ENCODE results near the gene PPP1R11. TPM values are rescaled to one million over a fixed set of nuclear protein-coding genes. Genes with fewer than 3 reads are reported as not detected.
A peak's percentile ranks its signal among the peaks of the same experiment; 100 is the strongest.

Gene PPP1R11
- total RNA-seq, 1 donor from 2014 or later = 19.6 TPM

DNA sequence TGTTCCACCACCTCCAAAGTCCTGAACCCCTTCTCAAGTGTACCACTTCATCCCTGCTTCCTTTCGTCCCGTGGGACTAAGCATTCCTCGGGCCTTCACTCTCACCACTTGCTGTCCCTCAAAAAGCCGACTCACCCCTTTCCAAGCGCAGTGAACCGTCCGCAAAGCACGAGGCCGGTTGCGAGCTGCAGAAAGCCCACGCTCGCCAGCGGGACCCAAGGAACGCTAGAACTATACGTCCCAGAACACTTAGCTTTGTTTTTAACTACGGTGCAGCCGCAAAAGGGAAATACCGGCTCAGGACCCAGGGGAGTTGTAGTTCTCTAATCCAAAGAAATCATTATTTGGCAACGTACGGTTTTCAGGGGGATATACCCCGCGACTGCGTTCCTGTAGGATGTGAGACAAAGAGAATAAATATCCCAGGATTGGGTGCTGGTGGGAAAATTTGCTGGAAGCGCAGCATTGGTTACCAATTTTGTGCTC, 6.3 kb upstream of the PPP1R11 start:
- DNase-seq (ENCODE audit: extremely low spot score in 2 of 2) = no peak
- Histone ChIP-seq H3K27ac (peak overlapping the region; percentile 91), H3K9me3 (no peaks in the 10 kb centered on the region), H3K4me1 (peaks cover 26% of the 10 kb centered on the region), H3K36me3 (peaks cover 0 to 9% of the 10 kb centered on the region in 2 donors), H3K27me3 (no peaks in the 10 kb centered on the region), H3K4me3 (peak overlapping the region; percentile 81)
- intact Hi-C loops (cut with DNase I) = no loop called here
- no peak for TF ChIP-seq POLR2AphosphoS5 (IDR thresholded peaks at IDR 0.05; ENCODE audit: insufficient read depth in 1 of 2, low read depth in 1 of 2)
- no peak for TF ChIP-seq POLR2A (IDR thresholded peaks at IDR 0.05)
- TF ChIP-seq, protein P1, sequence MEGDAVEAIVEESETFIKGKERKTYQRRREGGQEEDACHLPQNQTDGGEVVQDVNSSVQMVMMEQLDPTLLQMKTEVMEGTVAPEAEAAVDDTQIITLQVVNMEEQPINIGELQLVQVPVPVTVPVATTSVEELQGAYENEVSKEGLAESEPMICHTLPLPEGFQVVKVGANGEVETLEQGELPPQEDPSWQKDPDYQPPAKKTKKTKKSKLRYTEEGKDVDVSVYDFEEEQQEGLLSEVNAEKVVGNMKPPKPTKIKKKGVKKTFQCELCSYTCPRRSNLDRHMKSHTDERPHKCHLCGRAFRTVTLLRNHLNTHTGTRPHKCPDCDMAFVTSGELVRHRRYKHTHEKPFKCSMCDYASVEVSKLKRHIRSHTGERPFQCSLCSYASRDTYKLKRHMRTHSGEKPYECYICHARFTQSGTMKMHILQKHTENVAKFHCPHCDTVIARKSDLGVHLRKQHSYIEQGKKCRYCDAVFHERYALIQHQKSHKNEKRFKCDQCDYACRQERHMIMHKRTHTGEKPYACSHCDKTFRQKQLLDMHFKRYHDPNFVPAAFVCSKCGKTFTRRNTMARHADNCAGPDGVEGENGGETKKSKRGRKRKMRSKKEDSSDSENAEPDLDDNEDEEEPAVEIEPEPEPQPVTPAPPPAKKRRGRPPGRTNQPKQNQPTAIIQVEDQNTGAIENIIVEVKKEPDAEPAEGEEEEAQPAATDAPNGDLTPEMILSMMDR (IDR thresholded peaks at IDR 0.05) = no peak

DNA sequence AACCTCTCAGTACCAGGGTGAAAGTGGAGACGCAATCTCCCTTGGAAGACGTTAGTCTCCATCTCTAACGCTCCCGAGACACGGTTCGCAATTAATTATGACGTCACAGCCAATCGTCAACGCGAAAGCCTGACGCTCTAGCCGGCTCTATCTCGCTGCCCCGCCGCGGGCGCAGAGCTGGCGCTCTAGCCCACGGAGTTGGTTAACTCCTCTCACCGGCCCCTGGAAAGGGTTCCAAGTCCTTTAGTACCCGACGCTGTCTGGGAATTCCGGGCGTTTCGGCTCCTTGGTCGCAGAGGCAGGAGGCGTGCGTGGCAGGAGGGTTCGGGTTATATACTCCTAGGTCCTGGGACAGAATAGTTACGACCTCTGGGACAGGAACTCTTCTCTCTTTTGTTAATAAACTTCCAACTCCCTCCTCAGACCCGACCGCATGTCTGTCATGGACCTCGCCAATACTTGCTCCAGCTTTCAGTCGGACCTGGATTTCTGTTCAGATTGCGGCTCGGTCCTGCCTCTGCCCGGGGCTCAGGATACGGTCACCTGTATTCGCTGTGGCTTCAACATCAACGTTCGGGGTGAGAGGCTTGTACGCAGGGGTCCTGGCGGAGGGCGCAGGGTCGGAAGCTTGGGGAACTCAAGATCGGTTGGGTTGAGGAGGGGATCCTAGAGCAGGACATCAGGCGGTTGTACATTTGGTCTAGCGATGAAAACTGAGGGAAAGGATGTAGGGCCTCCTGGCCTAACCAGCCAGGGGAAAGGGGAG, 5.7 kb upstream of the PPP1R11 start, which contains the start of gene POLR1H:
Gene POLR1H, plus strand, starts transcription at position 174 of the 766 bp plus-strand sequence. Its CDS starts 260 bp downstream, at position 434.
- peak in 1 of 2 donors; percentile 94 for DNase-seq (ENCODE audit: extremely low spot score in 2 of 2)
- H3K36me3 ChIP-seq = peaks cover 0 to 9% of the 10 kb centered on the region in 2 donors
- peak within 1 kb of the TSS; percentile 81 for H3K4me3 ChIP-seq
- H3K4me1 ChIP-seq = peaks cover 33% of the 10 kb centered on the region
- peak within 1 kb of the TSS; percentile 91 for H3K27ac ChIP-seq
- no peaks in the 10 kb centered on the region for H3K9me3 ChIP-seq
- H3K27me3 ChIP-seq = no peaks in the 10 kb centered on the region
- intact Hi-C loops (cut with DNase I) = no loop called here
- peak in 1 of 2 donors; percentile 73 for TF ChIP-seq POLR2A (IDR thresholded peaks at IDR 0.05)
- TF ChIP-seq, protein P1 (IDR thresholded peaks at IDR 0.05) = no peak
- peak; percentile 87 to 97 for TF ChIP-seq POLR2AphosphoS5 (IDR thresholded peaks at IDR 0.05; ENCODE audit: insufficient read depth in 1 of 2, low read depth in 1 of 2)

DNA sequence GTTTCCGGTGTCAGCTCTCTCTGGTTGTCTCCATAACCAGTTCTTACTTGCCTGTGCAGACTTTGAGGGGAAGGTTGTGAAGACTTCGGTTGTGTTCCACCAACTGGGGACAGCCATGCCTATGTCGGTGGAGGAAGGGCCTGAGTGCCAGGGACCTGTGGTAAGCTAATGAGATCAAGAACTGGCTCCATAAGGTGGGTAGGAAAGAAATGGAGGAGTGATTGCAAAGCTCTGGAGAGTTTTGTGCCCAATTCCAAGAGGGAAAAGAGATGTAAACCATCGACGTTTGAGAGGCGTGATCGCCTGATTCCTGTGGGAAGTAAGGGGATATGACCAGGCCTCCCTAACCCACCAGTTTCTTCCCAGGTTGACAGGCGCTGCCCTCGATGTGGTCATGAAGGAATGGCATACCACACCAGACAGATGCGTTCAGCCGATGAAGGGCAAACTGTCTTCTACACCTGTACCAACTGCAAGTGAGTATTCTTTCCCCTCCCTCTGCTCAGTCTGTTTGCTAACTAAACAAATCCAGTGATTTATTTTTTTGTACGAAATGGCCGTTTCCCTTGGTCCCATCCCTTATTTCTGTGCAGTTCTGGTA, 5.0 kb upstream of the PPP1R11 start:
- H3K27ac ChIP-seq = peak overlapping the region; percentile 91
- TF ChIP-seq POLR2AphosphoS5 (IDR thresholded peaks at IDR 0.05; ENCODE audit: insufficient read depth in 1 of 2, low read depth in 1 of 2) (no peak), POLR2A (IDR thresholded peaks at IDR 0.05) (no peak)
- TF ChIP-seq, protein P1 (IDR thresholded peaks at IDR 0.05) = no peak
- H3K27me3 ChIP-seq = no peaks in the 10 kb centered on the region
- H3K4me3 ChIP-seq = peak overlapping the region; percentile 81
- H3K4me1 ChIP-seq = peaks cover 35% of the 10 kb centered on the region
- intact Hi-C loops (cut with DNase I) = no loop called here
- DNase-seq (ENCODE audit: extremely low spot score in 2 of 2) = no peak
- no peaks in the 10 kb centered on the region for H3K9me3 ChIP-seq
- peaks cover 0 to 5% of the 10 kb centered on the region in 2 donors for H3K36me3 ChIP-seq

DNA sequence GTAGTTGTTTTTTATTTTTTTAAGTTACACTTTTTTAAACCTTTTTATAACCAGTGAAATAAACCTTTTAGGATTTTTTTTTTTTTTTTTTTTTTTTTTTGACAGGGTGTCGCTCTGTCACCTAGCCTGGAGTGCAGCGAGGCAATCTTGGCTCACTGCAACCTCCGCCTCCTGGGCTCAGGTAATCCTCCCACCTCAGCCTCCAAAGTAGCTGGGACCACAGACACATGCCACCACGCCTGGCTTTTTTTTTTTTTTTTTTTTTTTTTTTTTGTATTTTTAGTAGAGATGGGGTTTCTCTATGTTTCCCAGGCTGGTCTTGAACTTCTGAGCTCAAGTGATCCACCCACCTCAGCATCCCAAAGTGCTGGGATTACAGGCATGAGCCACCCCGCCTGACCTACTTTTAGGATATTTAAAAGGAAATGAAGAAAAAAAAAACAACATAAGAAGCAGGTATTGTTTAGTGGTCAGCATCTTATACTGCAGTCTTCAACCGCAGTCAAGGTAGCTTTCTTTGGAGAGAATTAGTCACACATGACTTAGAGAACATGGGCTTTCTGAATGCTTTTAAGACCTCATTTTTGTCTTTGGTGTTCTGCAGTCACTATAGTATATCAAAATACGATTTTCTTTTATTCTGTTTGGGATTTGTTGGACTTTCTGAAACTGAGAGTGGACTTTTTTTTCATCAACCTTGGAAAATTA, 4.4 kb upstream of the PPP1R11 start:
- Histone ChIP-seq H3K4me1 (peaks cover 37% of the 10 kb centered on the region), H3K9me3 (no peaks in the 10 kb centered on the region), H3K27me3 (no peaks in the 10 kb centered on the region), H3K27ac (no peak overlapping the region), H3K36me3 (no peaks in the 10 kb centered on the region), H3K4me3 (peak overlapping the region in 1 of 2 donors; percentile 81)
- no peak for DNase-seq (ENCODE audit: extremely low spot score in 2 of 2)
- TF ChIP-seq, protein P1 (IDR thresholded peaks at IDR 0.05) = no peak
- TF ChIP-seq POLR2AphosphoS5 (IDR thresholded peaks at IDR 0.05; ENCODE audit: insufficient read depth in 1 of 2, low read depth in 1 of 2) (no peak), POLR2A (IDR thresholded peaks at IDR 0.05) (no peak)
- intact Hi-C loops (cut with DNase I) = no loop called here

Data from vagina (tissue), 2 donors.